ENCODE data around the gene TMPRSS6. TPM values are rescaled to one million over a fixed set of nuclear protein-coding genes. Genes with fewer than 3 reads are reported as not detected.

The TMPRSS6 gene
- total RNA-seq, 2 donors from 2014 or later = not detected

- Histone ChIP-seq H3K27me3 (replicated peaks; ENCODE audit: insufficient read depth) (no peaks in the 10 kb centered on the region), H3K36me3 (no peaks in the 10 kb centered on the region), H3K27ac (no peak overlapping the region), H3K4me1 (ENCODE audit: control insufficient read depth in 1 of 2, low read depth in 2 of 2) (no peaks in the 10 kb centered on the region), H3K9me3 (no peaks in the 10 kb centered on the region), H3K4me3 (no peak overlapping the region)
- TF ChIP-seq, protein P1, sequence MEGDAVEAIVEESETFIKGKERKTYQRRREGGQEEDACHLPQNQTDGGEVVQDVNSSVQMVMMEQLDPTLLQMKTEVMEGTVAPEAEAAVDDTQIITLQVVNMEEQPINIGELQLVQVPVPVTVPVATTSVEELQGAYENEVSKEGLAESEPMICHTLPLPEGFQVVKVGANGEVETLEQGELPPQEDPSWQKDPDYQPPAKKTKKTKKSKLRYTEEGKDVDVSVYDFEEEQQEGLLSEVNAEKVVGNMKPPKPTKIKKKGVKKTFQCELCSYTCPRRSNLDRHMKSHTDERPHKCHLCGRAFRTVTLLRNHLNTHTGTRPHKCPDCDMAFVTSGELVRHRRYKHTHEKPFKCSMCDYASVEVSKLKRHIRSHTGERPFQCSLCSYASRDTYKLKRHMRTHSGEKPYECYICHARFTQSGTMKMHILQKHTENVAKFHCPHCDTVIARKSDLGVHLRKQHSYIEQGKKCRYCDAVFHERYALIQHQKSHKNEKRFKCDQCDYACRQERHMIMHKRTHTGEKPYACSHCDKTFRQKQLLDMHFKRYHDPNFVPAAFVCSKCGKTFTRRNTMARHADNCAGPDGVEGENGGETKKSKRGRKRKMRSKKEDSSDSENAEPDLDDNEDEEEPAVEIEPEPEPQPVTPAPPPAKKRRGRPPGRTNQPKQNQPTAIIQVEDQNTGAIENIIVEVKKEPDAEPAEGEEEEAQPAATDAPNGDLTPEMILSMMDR (IDR thresholded peaks at IDR 0.05) = no peak
- no peak for DNase-seq (ENCODE audit: low spot score)
- ATAC-seq (ENCODE audit: insufficient number of reproducible peaks, low FRiP score, low read depth) = no peak
Measured at GRCh38 chr22:37037669-37038068, 71.8 kb downstream of the TMPRSS6 start.

DNA sequence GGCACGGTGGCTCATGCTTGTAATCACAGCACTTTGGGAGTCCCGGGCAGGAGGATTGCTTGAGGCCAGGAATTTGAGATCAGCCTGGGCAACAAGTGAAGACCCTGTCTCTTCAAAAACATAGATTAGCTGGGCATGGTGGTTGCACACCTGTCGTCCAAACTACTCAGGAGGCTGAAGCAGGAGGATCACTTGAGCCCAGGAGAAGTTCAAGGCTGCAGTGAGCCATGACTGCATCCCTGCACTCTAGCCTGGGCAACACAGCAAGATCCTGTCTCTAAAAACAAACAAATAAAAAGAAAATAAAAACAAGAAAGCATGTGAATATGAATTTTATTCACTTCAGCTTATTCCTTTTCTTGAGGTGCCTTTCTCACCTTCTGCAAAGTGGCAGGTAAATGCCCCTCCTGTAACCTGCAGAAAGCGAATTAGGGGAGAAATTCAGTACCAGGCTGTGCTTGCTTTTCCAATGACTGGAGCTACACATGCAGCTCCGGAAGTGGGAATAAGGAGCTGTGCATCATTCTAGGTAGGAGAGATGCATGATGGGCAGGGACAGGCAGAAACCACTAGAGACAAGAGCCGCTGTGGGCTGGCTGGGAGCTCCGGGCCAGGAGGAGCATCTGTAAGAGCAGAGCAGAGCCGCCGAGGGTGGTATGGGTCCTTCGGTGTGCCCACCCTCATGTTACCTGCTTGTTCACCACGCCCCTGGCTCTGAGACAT is 72.7 kb downstream of the TMPRSS6 start:
- H3K9me3 ChIP-seq = no peaks in the 10 kb centered on the region
- ATAC-seq (ENCODE audit: insufficient number of reproducible peaks, low FRiP score, low read depth) (no peak), DNase-seq (ENCODE audit: low spot score) (no peak)
- H3K36me3 ChIP-seq = no peaks in the 10 kb centered on the region
- TF ChIP-seq, protein P1 (IDR thresholded peaks at IDR 0.05) = no peak
- H3K4me3 ChIP-seq = no peak overlapping the region
- H3K27ac ChIP-seq = no peak overlapping the region
- no peaks in the 10 kb centered on the region for H3K4me1 ChIP-seq (ENCODE audit: control insufficient read depth in 1 of 2, low read depth in 2 of 2)
- H3K27me3 ChIP-seq (replicated peaks; ENCODE audit: insufficient read depth) = no peaks in the 10 kb centered on the region

DNA sequence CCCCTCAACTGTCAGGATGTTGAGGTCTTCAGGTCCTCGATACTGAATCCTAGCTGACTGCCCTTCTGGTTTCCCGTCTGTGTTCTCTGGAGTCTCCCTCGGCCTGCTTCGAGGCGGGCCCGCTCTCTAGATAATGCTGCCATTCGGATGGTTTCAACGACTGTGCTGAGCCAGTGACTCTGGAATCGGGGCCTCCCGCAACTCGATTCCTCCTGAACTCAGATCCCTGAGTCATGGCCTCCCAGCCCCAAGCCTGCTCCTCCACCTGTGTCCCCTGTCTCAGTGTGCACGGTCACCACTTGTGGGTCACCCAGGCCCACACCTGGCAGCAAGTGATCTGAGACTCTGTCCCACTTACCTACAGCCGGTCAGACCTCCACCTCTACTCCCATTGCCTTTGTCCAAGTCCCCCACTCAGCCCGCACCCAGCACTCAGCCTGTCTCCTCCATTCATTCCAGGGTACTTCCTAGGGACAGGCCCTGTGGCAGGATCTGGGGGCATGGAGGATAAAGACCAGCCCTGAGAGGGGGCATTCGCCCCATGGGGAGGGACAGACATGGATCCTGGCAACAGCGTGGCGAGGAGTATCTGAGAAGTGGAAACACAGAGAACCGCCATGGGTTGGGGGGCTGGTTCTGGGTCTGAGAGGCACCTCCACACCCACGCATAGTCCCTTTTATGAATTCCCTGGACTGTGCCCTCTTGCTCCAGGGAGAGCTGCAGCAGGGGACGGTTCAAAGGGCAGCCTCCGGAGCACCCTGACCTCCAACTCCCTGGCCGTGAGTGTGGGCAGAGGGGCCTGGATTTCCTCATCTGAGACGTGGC is 75.7 kb downstream of the TMPRSS6 start:
- Histone ChIP-seq H3K4me3 (no peak overlapping the region), H3K4me1 (ENCODE audit: control insufficient read depth in 1 of 2, low read depth in 2 of 2) (no peaks in the 10 kb centered on the region), H3K27me3 (replicated peaks; ENCODE audit: insufficient read depth) (no peaks in the 10 kb centered on the region), H3K36me3 (peaks cover 12% of the 10 kb centered on the region), H3K27ac (no peak overlapping the region), H3K9me3 (no peaks in the 10 kb centered on the region)
- DNase-seq (ENCODE audit: low spot score) = no peak
- ATAC-seq (ENCODE audit: insufficient number of reproducible peaks, low FRiP score, low read depth) = no peak
- TF ChIP-seq, protein P1 (IDR thresholded peaks at IDR 0.05) = no peak

GRCh38 chr22:37032535-37033460 is 76.7 kb downstream of the TMPRSS6 start:
- no peak for DNase-seq (ENCODE audit: low spot score)
- H3K27me3 ChIP-seq (replicated peaks; ENCODE audit: insufficient read depth) = no peaks in the 10 kb centered on the region
- H3K4me3 ChIP-seq = no peak overlapping the region
- H3K36me3 ChIP-seq = peaks cover 16% of the 10 kb centered on the region
- no peak for ATAC-seq (ENCODE audit: insufficient number of reproducible peaks, low FRiP score, low read depth)
- no peaks in the 10 kb centered on the region for H3K9me3 ChIP-seq
- TF ChIP-seq, protein P1 (IDR thresholded peaks at IDR 0.05) = no peak
- H3K27ac ChIP-seq = no peak overlapping the region
- H3K4me1 ChIP-seq (ENCODE audit: control insufficient read depth in 1 of 2, low read depth in 2 of 2) = no peaks in the 10 kb centered on the region
